Heart right ventricle (tissue), 12 donors: ENCODE results near the gene ADAMTSL3. TPM values are rescaled to one million over a fixed set of nuclear protein-coding genes. Genes with fewer than 3 reads are reported as not detected.

Source experiments
- polyA plus RNA-seq, 2 donors: library from polyadenylated mRNA; stranded (reverse); fragments of 200-250 nt; gene quantifications; one replicate each; pipeline ENCODE4 v1.2.3, GENCODE V29; 2013
- total RNA-seq, 10 donors: library from RNA; stranded (reverse); fragmentation: NEBNext Ultra II Directional in 3 of 10; extraction: Animal tissue kit (Norgen Biotek cat#: 25700) in 3 of 10; gene quantifications; one replicate each; pipeline versions ENCODE4 v1.2.1 to v1.2.4, GENCODE V29; 2021 to 2023
- donor health status: ischemic (EF 13 %, LVEDD 7.1; RV severe dilation, severe dysfunction).
- donor health status: healthy with polysubstance abuse.
- donor health status: DM: no; HTN: yes; CAD: no.
- donor health status: DM: no; HTN: no; CAD: no.
- donor health status: ischemic (EF 25% LVEDD 6.9; RV normal size, moderate dysfunction).
- donor health status: ischemic (EF 25% LVEDD 5.7; RV mildly dilated, moderate dysfunction).
- donor health status: healthy.
- donor health status: nonischemic (EF 11% LVEDD 7.7; RV severe dilation, severe dysfunction).
- donor health status: DM: yes; HTN: yes; CAD: no.
- donor health status: PGD.
- donor health status: ischemic (EF 29% LVEDD 5.4; RV normal size, mild dysfunction).
- donor health status: nonischemic (EF 23%, LVEDD 6.1; RV moderate dilation, normal function).

The ADAMTSL3 gene
- total and polyA plus RNA-seq, 12 donors, result 1.6 to 15.4 (median 11.0) TPM

Other genes with a start within 250 kb of the ADAMTSL3 start
- under 1 TPM in 2 of 10 donors, not detected in 8; 0.13 to 0.17 TPM for gene SH3GL3, start 206.8 kb upstream of the ADAMTSL3 start, total RNA-seq
- gene SH3GL3, start 206.8 kb upstream of the ADAMTSL3 start, polyA plus RNA-seq, result not detected